Kidney (tissue), 14 donors: ENCODE results near the gene CA12. TPM values are rescaled to one million over a fixed set of nuclear protein-coding genes. Genes with fewer than 3 reads are reported as not detected.

Experiments
- DNase-seq, 5 donors: peaks; one replicate each; pipeline ENCODE4 v3.0.0-alpha.2; 2013 to 2020
- FAIRE-seq: peaks from 2 replicates; lab custom pipeline; 2012; peaks lifted over from hg19 to GRCh38; lab: Jason Lieb, UNC
- H3K27ac ChIP-seq, 2 donors: one replicate each; pipeline ENCODE4 v1.7.0; 2013; ENCODE audit warnings: low read depth in 2 of 2, low read length in 2 of 2, inconsistent platforms in 1 of 2
- H3K27me3 ChIP-seq: one replicate; pipeline ENCODE4 v1.7.1; 2013; ENCODE audit warnings: low read length, inconsistent platforms; ENCODE audit not compliant: control insufficient read depth, insufficient read depth
- H3K36me3 ChIP-seq, 3 donors: one replicate each; pipeline versions ENCODE4 v1.7.0 to v1.7.1; 2013; ENCODE audit warnings: low read length in 3 of 3, control low read depth in 1 of 3, inconsistent platforms in 1 of 3; ENCODE audit not compliant: insufficient read depth in 3 of 3, control insufficient read depth in 2 of 3
- H3K4me1 ChIP-seq, 3 donors: one replicate each; pipeline versions ENCODE4 v1.7.0 to v1.7.1; 2013; ENCODE audit warnings: low read length in 3 of 3, inconsistent platforms in 1 of 3, low read depth in 1 of 3; ENCODE audit not compliant: control insufficient read depth in 2 of 3, insufficient read depth in 2 of 3
- H3K4me3 ChIP-seq, 3 donors: one replicate each; pipeline versions ENCODE4 v1.7.0 to v1.8.1; 2013; ENCODE audit warnings: low read length in 3 of 3, control low read depth in 1 of 3, inconsistent platforms in 1 of 3
- H3K9ac ChIP-seq, 3 donors: one replicate each; pipeline versions ENCODE4 v1.7.0 to v1.7.1; 2013; ENCODE audit warnings: low read length in 3 of 3, control low read depth in 1 of 3, inconsistent platforms in 1 of 3
- H3K9me3 ChIP-seq, 3 donors: one replicate each; pipeline versions ENCODE4 v1.7.0 to v1.7.1; 2013; ENCODE audit warnings: low read length in 3 of 3, control low read depth in 1 of 3, inconsistent platforms in 1 of 3; ENCODE audit not compliant: control insufficient read depth in 2 of 3, insufficient read depth in 1 of 3
- CTCF ChIP-seq: IDR thresholded peaks from 3 replicates; pipeline ENCODE4 v1.5.1; 2012; ENCODE audit warnings: mild to moderate bottlenecking, moderate library complexity, borderline replicate concordance; ENCODE audit not compliant: insufficient read depth; ENCODE audit errors: extremely low read depth
- intact Hi-C: fragments of 100-400 bp; cut with DNase I; formaldehyde crosslinking; loops from one replicate; pipeline ENCODE4 v1.11.1; 2022
- polyA plus RNA-seq: library from polyadenylated mRNA; stranded (reverse); fragments of 350-450 nt; fragmentation: Illumina TruSeq; extraction: RNeasy Lipid Tissue Mini Kit (QIAGEN cat#74804); gene quantifications from one replicate; pipeline ENCODE4 v1.2.3, GENCODE V29; 2014; ENCODE audit warnings: low read depth, low replicate concordance; ENCODE audit not compliant: insufficient read depth
- total RNA-seq: library from RNA; stranded (reverse); fragmentation: NEBNext Ultra II Directional; extraction: Animal tissue kit (Norgen Biotek cat#: 25700); gene quantifications from one replicate; pipeline ENCODE4 v1.2.1, GENCODE V29; 2021
- donor health status: control.
- donor health status: control.
- donor health status: control.
- donor health status: control.
- donor health status: control.
- donor health status: DM: yes; HTN: yes; CAD: no.
- donor health status: Normal renal cell carcinoma (clear cell type).

CA12 gene
- total and polyA plus RNA-seq, 2 donors from 2014 or later, result 237 to 242 TPM

GRCh38 chr15:63371297-63371918, 10.2 kb downstream of the CA12 start:
- Histone ChIP-seq H3K9me3 (no peaks in the 10 kb centered on the region), H3K4me1 (peaks cover 3 to 57% (median 45%) of the 10 kb centered on the region in 3 donors), H3K27me3 (no peaks in the 10 kb centered on the region), H3K9ac (no peak overlapping the region), H3K36me3 (peaks cover 0 to 28% (median 0%) of the 10 kb centered on the region in 3 donors), H3K27ac (peak overlapping the region; percentile 72 to 88), H3K4me3 (no peak overlapping the region)
- DNase-seq, result no peak
- TF ChIP-seq CTCF, result no peak
- no peak for FAIRE-seq
- intact Hi-C loops, result no loop called here

GRCh38 chr15:63370764-63371163, 10.9 kb downstream of the CA12 start:
- FAIRE-seq (no peak), DNase-seq (no peak)
- TF ChIP-seq CTCF, result no peak
- Histone ChIP-seq H3K4me3 (no peak overlapping the region), H3K4me1 (peaks cover 3 to 57% (median 45%) of the 10 kb centered on the region in 3 donors), H3K27me3 (no peaks in the 10 kb centered on the region), H3K36me3 (peaks cover 0 to 28% (median 0%) of the 10 kb centered on the region in 3 donors), H3K27ac (peak overlapping the region in 1 of 2 donors; percentile 37), H3K9ac (no peak overlapping the region), H3K9me3 (no peaks in the 10 kb centered on the region)
- intact Hi-C loops, result no loop called here

GRCh38 chr15:63369781-63370180, 11.9 kb downstream of the CA12 start:
- intact Hi-C loops, result no loop called here
- FAIRE-seq (no peak), DNase-seq (no peak)
- Histone ChIP-seq H3K4me3 (no peak overlapping the region), H3K4me1 (peaks cover 0 to 54% (median 39%) of the 10 kb centered on the region in 3 donors), H3K27me3 (no peaks in the 10 kb centered on the region), H3K27ac (peak overlapping the region in 1 of 2 donors; percentile 23), H3K36me3 (peaks cover 0 to 28% (median 0%) of the 10 kb centered on the region in 3 donors), H3K9me3 (no peaks in the 10 kb centered on the region), H3K9ac (no peak overlapping the region)
- TF ChIP-seq CTCF, result no peak
